NCI-H2196 (cell line): Measurements from ENCODE around the gene SPINT3.

Experiments used
- DNase-seq: peaks from one replicate; lab custom pipeline; 2025; ENCODE audit not compliant: unreplicated experiment; lab: John Stamatoyannopoulos, UW

Gene SPINT3, protein sequence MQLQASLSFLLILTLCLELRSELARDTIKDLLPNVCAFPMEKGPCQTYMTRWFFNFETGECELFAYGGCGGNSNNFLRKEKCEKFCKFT

GRCh38 chr20:45515147-45515913 lies at the start of gene SPINT3:
Gene SPINT3, minus strand, starts transcription at chr20:45515622. Its CDS starts 14 bp downstream, at chr20:45515608.
- DNase-seq: no peak

DNA sequence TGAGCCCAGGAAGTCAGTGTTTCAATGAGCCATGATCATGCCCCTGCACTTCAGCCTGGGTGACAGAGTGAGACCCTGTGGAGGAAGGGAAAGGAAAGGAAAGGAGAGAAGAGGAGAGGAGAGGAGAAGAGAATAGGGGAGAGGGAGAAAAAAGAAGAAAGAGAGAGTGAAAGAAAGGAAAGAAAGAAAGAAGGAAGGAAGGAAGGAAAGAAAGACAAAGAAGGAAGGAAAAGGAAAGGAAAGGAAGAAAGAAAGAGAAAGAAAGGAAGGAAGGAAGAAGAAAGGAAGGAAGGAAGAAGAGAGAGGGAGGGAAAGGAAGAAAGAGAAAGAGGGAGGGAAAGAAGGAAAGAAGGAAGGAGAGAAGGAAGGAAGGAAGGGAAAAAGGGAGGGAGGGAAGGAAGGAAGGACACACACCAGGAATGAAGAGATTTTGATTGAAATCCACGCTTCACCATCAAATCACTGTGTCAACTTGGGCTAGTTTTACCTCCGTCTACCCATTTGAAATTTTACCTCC lies 49.4 kb upstream of the SPINT3 start:
- DNase-seq: no peak

GRCh38 chr20:45555198-45555597 lies 39.8 kb upstream of the SPINT3 start:
- DNase-seq: no peak

- peak; percentile 21 for DNase-seq
Measured at GRCh38 chr20:45552456-45552855, 37.0 kb upstream of the SPINT3 start.

DNA sequence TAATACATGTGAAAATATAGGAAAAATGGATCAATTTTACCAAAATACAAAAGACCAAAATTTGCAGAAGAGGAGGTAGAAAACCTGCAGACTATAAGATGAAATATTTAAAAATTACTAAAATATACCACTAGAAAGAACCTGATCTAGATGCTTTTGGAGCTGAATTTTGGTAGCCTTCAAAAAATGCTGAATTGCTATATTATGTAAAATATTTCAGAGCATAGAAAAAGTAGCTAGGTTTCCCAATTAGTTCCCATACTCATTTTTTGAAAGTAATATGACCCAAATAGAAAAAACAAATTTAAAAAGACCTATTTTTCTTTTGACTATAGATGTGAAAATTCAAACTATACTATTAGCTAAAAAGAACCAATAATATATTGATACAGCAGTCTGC lies 35.3 kb upstream of the SPINT3 start:
- no peak for DNase-seq

DNA sequence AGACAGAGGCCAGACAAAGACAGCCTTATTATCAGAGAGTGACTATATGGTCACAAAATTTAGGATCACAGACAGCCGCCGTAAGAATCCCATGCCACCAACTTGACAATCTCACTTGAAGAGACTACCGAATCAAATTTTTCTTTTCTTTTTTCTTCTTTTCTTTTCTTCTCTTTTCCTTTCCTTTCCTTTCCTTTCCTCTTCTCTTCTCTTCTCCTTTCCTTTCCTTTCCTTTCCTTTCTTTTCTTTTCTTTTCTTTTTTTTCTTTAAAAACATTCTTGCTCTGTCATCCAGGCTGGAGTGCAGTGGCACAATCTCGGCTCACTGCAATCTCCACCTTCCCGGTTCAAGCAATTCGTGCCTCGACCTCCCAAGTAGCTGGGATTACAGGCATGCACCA lies 33.0 kb upstream of the SPINT3 start:
- no peak for DNase-seq

DNA sequence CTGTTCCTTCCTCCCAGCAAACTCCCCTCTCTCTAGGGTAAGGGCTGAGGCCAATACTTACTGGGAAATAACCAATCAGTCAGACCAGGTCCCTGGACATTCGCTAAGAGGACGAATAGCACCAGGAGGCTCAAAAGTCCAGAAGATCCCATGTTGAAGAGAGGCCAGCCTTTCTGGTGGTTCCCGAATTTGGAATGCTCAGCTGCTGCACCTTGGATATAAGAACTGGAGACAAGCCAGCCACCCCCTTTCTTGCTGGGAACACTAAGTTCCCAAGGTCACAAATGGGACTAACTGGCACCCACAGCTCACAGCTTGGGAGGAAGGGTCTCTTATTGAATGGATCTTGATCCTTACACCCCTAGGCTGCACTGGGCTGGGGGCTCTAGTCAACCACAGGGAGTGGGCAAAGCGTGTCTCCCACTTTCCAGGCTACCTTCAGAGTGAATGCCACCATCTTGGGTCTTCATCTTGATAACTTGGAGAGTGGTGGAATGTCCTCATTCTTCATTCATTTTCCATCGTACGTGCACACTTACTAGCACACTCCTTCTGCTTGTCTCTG lies 31.9 kb upstream of the SPINT3 start, which contains the start of gene EPPIN:
EPPIN (minus strand) TSS at position 196 of the 565 bp plus-strand sequence; CDS start at position 152, 44 bp downstream.
- no peak for DNase-seq

- DNase-seq: peak; percentile 36
Measured at GRCh38 chr20:45545754-45546453, 30.5 kb upstream of the SPINT3 start.

DNA sequence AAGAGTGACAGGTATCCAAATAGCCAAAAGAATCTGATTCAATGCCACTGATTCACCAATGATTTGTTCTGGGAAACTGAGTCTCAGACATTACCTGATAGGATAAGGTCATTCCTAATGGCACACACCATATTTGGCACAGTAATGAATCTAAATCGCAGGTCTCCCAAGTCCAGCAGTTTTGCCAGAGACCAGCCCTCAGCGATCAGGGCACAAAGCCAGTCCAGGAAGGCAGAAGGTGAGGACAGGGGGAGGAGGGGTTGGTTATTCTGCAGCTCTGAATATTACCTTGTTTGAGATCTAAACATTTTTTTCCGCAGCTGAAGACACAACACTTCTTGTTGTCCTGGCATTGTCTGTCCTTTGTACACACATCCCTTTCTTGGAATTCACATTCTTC lies 29.9 kb upstream of the SPINT3 start:
- no peak for DNase-seq

GRCh38 chr20:45539382-45539781 lies 24.0 kb upstream of the SPINT3 start, which contains the start of gene WFDC6:
Gene WFDC6, minus strand, starts transcription at chr20:45539482. Its CDS starts 75 bp downstream, at chr20:45539407.
- DNase-seq: no peak

DNA sequence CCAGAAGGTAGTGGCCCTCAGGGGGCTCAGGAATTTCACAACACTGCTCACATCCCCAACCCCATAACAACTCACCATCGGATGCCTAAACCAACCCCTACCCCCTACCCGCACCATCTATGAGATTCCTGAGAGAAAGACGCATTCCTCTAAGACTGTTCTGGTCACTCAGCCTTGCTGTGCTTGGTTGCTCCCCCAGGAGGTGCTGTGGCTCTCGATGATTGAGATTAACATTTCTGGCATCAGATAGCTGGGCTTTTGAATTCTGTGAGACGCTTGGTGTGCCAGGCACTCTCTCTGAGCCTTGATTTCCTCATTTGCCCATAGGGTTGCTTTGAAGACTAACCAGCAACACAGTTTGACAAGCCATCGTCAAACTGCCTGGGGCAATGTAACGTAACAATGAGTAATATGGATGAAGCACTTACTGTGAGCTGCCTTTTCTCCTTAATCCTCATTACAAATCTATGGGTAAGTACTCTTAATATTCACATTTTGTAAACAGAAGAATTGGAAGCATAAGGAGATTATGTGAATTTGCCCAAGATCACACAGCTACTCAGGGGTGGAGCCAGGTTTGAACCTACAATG lies 22.9 kb upstream of the SPINT3 start:
- no peak for DNase-seq

- DNase-seq: no peak
Measured at GRCh38 chr20:45527294-45527693, 11.9 kb upstream of the SPINT3 start.

- no peak for DNase-seq
Measured at GRCh38 chr20:45523821-45524220, 8.4 kb upstream of the SPINT3 start.

DNA sequence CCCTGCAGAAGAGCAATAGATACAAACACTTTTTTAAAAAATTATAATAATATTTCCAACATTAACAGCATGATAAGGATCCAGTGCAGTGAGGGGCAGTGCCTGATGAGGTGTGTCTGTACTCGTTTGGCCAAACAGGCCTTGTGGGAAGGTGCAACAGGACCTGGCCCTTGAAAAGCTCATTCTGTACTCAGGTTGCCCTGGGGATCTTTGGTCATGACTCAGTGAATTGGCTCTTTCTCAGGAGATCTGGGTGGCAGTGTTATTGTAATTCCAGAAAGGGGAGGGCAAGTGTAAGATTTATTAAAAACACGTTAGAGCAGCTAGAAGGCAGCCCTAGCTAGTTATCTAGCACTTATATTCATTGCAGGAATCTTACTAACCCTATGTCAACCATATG lies 2.9 kb upstream of the SPINT3 start:
- no peak for DNase-seq

DNA sequence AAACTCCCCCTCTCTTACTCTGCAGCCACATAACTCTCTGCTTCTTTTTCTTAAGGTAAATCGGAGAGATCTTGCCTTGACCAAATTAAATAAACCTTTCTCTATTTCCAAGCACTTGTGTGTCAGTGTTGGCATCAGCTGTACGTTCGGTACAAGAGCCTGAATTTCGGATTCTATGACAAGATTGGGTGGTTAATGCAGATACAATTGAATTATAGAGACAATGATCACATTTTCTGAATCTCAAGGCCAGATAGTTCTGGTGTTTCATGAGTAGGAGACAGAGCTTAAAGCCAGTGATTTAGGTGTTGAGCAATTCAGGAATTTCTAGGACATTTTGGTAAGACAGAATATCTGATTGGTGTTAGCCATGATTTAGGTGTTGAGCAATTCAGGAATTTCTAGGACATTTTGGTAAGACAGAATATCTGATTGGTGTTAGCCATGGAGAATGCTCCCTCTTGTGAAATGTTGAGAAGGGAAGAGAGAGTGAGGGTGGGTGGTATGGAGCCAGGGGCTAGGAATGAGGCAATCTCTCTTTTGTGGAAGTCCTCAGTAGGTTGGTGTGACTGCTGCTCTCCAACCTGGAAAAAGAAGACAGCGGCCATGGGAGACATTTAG lies 5.1 kb downstream of the SPINT3 start:
- no peak for DNase-seq

DNA sequence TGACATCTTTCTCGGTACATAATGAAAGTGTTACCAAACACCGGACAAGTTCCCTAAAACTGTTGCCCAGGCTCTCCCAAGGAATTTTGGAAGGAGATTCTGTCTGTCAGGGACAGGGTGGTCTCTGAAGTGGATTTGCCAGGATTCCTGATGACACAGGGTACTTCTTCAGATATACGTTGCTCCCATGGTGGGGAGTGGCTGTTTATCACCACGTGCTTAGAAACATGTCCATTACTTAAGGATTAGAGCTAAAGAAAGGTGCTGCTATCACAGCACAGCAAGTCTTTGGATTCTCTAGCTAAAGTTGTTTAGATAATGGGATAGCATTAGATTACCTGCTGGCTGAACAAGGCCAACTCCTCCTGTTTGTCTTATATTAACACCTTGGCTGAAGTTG lies 6.3 kb downstream of the SPINT3 start:
- DNase-seq: no peak

- no peak for DNase-seq
Measured at GRCh38 chr20:45508068-45508886, 7.1 kb downstream of the SPINT3 start.

DNA sequence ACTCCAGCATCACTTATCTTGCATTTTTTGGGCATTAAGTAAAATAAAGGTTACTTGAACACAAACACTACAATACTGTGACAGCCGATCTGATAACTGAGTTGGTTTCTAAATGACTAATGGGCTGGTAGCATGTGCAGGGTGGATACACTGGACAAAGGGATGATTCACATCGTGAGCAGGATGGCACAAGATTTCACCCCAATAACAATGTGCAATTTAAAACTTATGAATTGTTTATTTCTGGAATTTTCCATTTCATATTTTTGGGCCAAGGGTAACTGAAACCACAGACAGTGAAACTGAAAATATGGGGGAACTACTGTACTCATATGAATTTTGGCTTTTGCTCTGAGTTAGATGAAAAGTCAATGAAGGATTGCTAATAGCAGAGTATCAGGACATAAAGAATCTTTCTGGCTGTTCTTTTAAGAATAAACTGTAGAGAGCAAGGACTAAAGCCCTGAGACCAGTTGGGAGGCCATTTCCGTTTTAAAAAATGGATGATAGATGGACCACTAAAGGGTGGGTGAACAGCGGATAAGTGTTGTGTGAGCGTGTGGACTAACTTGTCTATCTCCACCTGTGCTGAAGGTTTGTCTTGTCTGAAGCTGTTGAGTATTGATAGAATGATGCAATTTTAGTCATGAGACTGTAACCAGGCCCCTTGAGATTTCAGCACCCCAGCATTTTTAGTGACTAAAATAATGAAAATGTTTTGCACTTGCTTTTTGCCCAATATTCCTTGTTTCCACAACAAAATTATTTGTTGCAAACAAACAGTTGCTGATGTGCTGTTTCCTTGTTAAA lies 8.2 kb downstream of the SPINT3 start:
- DNase-seq: no peak

DNA sequence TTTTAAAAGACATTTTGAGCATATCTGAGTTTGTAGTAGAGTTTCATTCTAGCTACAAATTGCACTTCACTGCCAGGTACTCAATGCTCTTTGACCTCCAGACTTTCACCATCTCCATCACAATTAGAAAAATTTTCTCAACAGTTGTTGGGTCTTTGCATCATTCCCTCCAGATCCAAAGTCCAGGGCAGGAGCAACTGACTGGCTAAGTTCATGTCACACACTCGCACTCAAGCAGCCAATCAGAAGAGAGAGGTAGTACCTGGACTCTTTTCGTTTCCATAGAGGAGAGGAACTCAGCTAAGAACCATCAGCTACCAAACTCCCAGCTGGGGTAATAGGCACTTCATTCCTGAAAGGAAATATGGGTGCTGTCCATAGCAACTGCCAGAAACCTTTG lies 9.0 kb downstream of the SPINT3 start:
- no peak for DNase-seq
